HG02610 (cell line): ENCODE data around the gene KCNIP1.

Source experiments
- ATAC-seq: cut with Tn5 transposase; IDR thresholded peaks from one replicate; pipeline ENCODE4 v1.9.1; 2021; ENCODE audit warnings: mild to moderate bottlenecking, moderate library complexity; ENCODE audit not compliant: unreplicated experiment

The KCNIP1 gene

GRCh38 chr5:170625221-170626165 is 121.7 kb downstream of the KCNIP1 start:
- ATAC-seq: no peak

GRCh38 chr5:170626507-170627150 is 122.8 kb downstream of the KCNIP1 start:
- ATAC-seq: no peak

GRCh38 chr5:170627271-170627670 is 123.5 kb downstream of the KCNIP1 start:
- ATAC-seq: no peak

GRCh38 chr5:170628028-170628427 is 124.2 kb downstream of the KCNIP1 start:
- no peak for ATAC-seq

- ATAC-seq: no peak
Observed at GRCh38 chr5:170628691-170629565, 125.1 kb downstream of the KCNIP1 start.

- no peak for ATAC-seq
Observed at GRCh38 chr5:170629566-170630175, 125.9 kb downstream of the KCNIP1 start.

- ATAC-seq: no peak
Observed at GRCh38 chr5:170630226-170630625, 126.4 kb downstream of the KCNIP1 start.

- no peak for ATAC-seq
Observed at GRCh38 chr5:170630711-170631141, 126.9 kb downstream of the KCNIP1 start.

- no peak for ATAC-seq
Observed at GRCh38 chr5:170631466-170632195, 127.8 kb downstream of the KCNIP1 start.

- ATAC-seq: no peak
Observed at GRCh38 chr5:170632266-170632984, 128.6 kb downstream of the KCNIP1 start.

- ATAC-seq: no peak
Observed at GRCh38 chr5:170632985-170633234, 129.1 kb downstream of the KCNIP1 start.

GRCh38 chr5:170633235-170634081 is 129.6 kb downstream of the KCNIP1 start:
- no peak for ATAC-seq

GRCh38 chr5:170634256-170634990 is 130.6 kb downstream of the KCNIP1 start:
- ATAC-seq: no peak

GRCh38 chr5:170635706-170636105 is 131.9 kb downstream of the KCNIP1 start:
- no peak for ATAC-seq

- ATAC-seq: no peak
Observed at GRCh38 chr5:170636206-170636605, 132.4 kb downstream of the KCNIP1 start.

- no peak for ATAC-seq
Observed at GRCh38 chr5:170636801-170637477, 133.1 kb downstream of the KCNIP1 start.

- ATAC-seq: no peak
Observed at GRCh38 chr5:170638051-170638450, 134.2 kb downstream of the KCNIP1 start.
